ENCODE results near the gene UBA1.

Gene UBA1

DNA sequence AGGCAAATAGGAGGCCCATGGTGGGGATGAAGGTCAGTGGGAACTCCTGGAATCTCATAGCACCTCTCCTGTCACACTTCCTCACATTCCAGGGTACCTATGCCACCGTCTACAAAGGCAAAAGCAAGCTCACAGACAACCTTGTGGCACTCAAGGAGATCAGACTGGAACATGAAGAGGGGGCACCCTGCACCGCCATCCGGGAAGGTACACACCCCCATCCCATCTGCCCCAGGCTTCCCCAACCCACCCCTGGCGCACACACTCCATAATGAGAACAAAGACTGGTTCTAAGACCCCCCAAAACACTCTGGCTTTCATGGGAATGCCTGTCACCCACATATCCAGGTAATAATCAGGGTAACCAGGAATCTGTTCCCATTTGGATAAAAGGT, 31.3 kb downstream of the UBA1 start:
- no peaks in the 10 kb centered on the region for H4K20me1 ChIP-seq (ENCODE audit: insufficient read depth)
- TF ChIP-seq, protein P1, sequence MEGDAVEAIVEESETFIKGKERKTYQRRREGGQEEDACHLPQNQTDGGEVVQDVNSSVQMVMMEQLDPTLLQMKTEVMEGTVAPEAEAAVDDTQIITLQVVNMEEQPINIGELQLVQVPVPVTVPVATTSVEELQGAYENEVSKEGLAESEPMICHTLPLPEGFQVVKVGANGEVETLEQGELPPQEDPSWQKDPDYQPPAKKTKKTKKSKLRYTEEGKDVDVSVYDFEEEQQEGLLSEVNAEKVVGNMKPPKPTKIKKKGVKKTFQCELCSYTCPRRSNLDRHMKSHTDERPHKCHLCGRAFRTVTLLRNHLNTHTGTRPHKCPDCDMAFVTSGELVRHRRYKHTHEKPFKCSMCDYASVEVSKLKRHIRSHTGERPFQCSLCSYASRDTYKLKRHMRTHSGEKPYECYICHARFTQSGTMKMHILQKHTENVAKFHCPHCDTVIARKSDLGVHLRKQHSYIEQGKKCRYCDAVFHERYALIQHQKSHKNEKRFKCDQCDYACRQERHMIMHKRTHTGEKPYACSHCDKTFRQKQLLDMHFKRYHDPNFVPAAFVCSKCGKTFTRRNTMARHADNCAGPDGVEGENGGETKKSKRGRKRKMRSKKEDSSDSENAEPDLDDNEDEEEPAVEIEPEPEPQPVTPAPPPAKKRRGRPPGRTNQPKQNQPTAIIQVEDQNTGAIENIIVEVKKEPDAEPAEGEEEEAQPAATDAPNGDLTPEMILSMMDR (conservative IDR thresholded peaks at IDR 0.05; ENCODE audit: low read depth, low read length), result no peak
- H3K4me2 ChIP-seq, result no peak overlapping the region
- no peaks in the 10 kb centered on the region for H3K27me3 ChIP-seq (ENCODE audit: insufficient read depth, low read depth)
- H2AFZ ChIP-seq (ENCODE audit: low read depth), result no peak overlapping the region
- peaks cover 7% of the 10 kb centered on the region for H3K4me1 ChIP-seq (ENCODE audit: low read depth, poor library complexity, severe bottlenecking)
- H3K79me2 ChIP-seq (ENCODE audit: insufficient read depth, low read depth), result peaks cover 18% of the 10 kb centered on the region
- no peak overlapping the region for H3K27ac ChIP-seq
- H3K9ac ChIP-seq, result no peak overlapping the region
- no peaks in the 10 kb centered on the region for H3K36me3 ChIP-seq (ENCODE audit: insufficient read depth)
- no peak overlapping the region for H3K4me3 ChIP-seq (IDR thresholded peaks at IDR 0.05; ENCODE audit: insufficient read depth, low read depth, low read length)

DNA sequence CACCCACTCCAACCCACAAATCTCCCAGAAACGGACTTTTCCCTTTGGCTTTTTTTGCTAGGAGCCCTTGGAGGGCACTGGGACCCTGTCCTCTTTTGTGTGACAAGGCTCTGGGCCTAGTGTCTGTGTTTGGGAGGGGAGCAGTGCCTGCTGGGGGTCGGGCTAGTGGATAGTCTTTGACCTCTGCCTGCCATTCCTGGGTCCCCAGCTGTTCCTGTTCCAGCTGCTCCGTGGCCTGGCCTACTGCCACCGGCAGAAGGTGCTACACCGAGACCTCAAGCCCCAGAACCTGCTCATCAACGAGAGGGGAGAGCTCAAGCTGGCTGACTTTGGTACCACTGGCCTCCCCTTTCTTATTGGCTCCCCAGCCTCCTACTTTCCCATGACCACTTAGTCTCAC, 32.4 kb downstream of the UBA1 start:
- H3K36me3 ChIP-seq (ENCODE audit: insufficient read depth), result no peaks in the 10 kb centered on the region
- peaks cover 6% of the 10 kb centered on the region for H3K79me2 ChIP-seq (ENCODE audit: insufficient read depth, low read depth)

DNA sequence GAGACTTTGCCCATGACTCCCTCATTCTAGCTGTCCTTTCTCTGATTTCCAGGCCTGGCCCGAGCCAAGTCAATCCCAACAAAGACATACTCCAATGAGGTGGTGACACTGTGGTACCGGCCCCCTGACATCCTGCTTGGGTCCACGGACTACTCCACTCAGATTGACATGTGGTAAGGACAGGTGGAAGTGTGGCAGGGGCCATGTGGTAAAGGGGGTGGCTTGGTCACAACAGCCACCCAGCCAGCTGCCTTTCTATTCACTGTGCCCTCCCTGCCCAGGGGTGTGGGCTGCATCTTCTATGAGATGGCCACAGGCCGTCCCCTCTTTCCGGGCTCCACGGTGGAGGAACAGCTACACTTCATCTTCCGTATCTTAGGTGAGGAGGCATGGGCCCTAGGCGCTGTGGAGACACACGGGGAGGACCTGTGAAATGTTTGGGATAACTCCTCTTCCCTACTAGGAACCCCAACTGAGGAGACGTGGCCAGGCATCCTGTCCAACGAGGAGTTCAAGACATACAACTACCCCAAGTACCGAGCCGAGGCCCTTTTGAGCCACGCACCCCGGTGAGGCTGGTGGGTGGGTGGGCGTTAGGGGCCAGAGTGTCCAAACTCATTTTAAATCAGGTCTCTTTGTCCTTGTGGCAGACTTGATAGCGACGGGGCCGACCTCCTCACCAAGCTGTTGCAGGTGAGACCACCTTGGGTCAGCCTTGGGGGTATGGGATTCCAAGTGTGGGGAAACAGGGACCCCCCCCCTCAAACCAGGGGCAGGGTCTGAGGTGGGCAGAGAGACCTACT, 33.1 kb downstream of the UBA1 start:
- Histone ChIP-seq H3K27me3 (ENCODE audit: insufficient read depth, low read depth) (no peaks in the 10 kb centered on the region), H3K4me3 (IDR thresholded peaks at IDR 0.05; ENCODE audit: insufficient read depth, low read depth, low read length) (no peak overlapping the region), H3K36me3 (ENCODE audit: insufficient read depth) (no peaks in the 10 kb centered on the region), H3K79me2 (ENCODE audit: insufficient read depth, low read depth) (no peaks in the 10 kb centered on the region), H4K20me1 (ENCODE audit: insufficient read depth) (no peaks in the 10 kb centered on the region), H2AFZ (ENCODE audit: low read depth) (no peak overlapping the region), H3K27ac (no peak overlapping the region), H3K4me2 (no peak overlapping the region), H3K9ac (no peak overlapping the region), H3K4me1 (ENCODE audit: low read depth, poor library complexity, severe bottlenecking) (peaks cover 2% of the 10 kb centered on the region)
- TF ChIP-seq, protein P1 (conservative IDR thresholded peaks at IDR 0.05; ENCODE audit: low read depth, low read length), result no peak

More for the DNA sequence above, 32.4 kb downstream of the UBA1 start:
- Histone ChIP-seq H3K4me2 (no peak overlapping the region), H3K27me3 (ENCODE audit: insufficient read depth, low read depth) (no peaks in the 10 kb centered on the region), H3K4me1 (ENCODE audit: low read depth, poor library complexity, severe bottlenecking) (no peaks in the 10 kb centered on the region), H3K9ac (no peak overlapping the region), H3K27ac (no peak overlapping the region), H2AFZ (ENCODE audit: low read depth) (no peak overlapping the region), H4K20me1 (ENCODE audit: insufficient read depth) (no peaks in the 10 kb centered on the region), H3K4me3 (IDR thresholded peaks at IDR 0.05; ENCODE audit: insufficient read depth, low read depth, low read length) (no peak overlapping the region)
- TF ChIP-seq, protein P1 (conservative IDR thresholded peaks at IDR 0.05; ENCODE audit: low read depth, low read length), result no peak

DNA sequence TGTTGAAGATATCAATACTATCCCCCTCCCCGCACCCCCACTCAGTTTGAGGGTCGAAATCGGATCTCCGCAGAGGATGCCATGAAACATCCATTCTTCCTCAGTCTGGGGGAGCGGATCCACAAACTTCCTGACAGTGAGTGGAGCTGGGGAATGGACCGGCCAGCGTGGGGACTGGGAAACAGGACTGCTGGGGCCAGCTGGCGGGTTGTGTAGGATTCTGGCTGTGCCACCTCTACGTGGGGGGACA, 33.6 kb downstream of the UBA1 start:
- Histone ChIP-seq H3K4me3 (IDR thresholded peaks at IDR 0.05; ENCODE audit: insufficient read depth, low read depth, low read length) (no peak overlapping the region), H3K9ac (no peak overlapping the region), H3K36me3 (ENCODE audit: insufficient read depth) (no peaks in the 10 kb centered on the region), H4K20me1 (ENCODE audit: insufficient read depth) (no peaks in the 10 kb centered on the region), H3K79me2 (ENCODE audit: insufficient read depth, low read depth) (no peaks in the 10 kb centered on the region), H3K4me1 (ENCODE audit: low read depth, poor library complexity, severe bottlenecking) (peaks cover 7% of the 10 kb centered on the region), H3K4me2 (no peak overlapping the region), H3K27ac (no peak overlapping the region), H3K27me3 (ENCODE audit: insufficient read depth, low read depth) (no peaks in the 10 kb centered on the region), H2AFZ (ENCODE audit: low read depth) (no peak overlapping the region)
- TF ChIP-seq, protein P1 (conservative IDR thresholded peaks at IDR 0.05; ENCODE audit: low read depth, low read length), result no peak
